SU-DHL-6 (cell line): ENCODE data around the gene CAMK1D.

Experiments
- H2AFZ ChIP-seq: fragments of 200-600 bp; sonication (generic); 2 replicates; pipeline ENCODE4 v1.6.1; 2014; ENCODE audit warnings: low read depth, mild to moderate bottlenecking, moderate library complexity, mixed read lengths, antibody characterized with exemption, low read length; ENCODE audit not compliant: severe bottlenecking
- H3F3A ChIP-seq: fragments of 200-600 bp; shearing (Covaris generic); 2 replicates; pipeline ENCODE4 v1.6.0; 2016; ENCODE audit warnings: antibody characterized with exemption, mild to moderate bottlenecking; ENCODE audit not compliant: insufficient read depth
- H3K27ac ChIP-seq: fragments of 200-600 bp; sonication (generic); 2 replicates; pipeline ENCODE4 v1.5.1; 2016; ENCODE audit warnings: low read depth, mild to moderate bottlenecking, low read length, moderate library complexity, mixed read lengths
- H3K27me3 ChIP-seq: fragments of 200-600 bp; sonication (generic), shearing (Covaris generic); 2 replicates; pipeline ENCODE4 v1.6.0; 2014; ENCODE audit warnings: mild to moderate bottlenecking, low read length
- H3K36me3 ChIP-seq: fragments of 200-600 bp; sonication (generic); 2 replicates; pipeline ENCODE4 v1.6.1; 2014; ENCODE audit warnings: mild to moderate bottlenecking, low read length, mixed read lengths
- H3K4me2 ChIP-seq: fragments of 300-600, 200-600 bp; shearing (Covaris generic), sonication (generic); 2 replicates; pipeline ENCODE4 v1.6.0; 2014; ENCODE audit warnings: low read length, low read depth, mild to moderate bottlenecking; ENCODE audit not compliant: poor library complexity, severe bottlenecking
- H3K4me3 ChIP-seq: fragments of 200-600 bp; sonication (generic); 2 replicates; pipeline ENCODE4 v1.5.1; 2014; ENCODE audit warnings: antibody characterized with exemption, low read length, mild to moderate bottlenecking, mixed read lengths; ENCODE audit not compliant: insufficient read depth, poor library complexity, severe bottlenecking
- H3K79me2 ChIP-seq: fragments of 200-600 bp; sonication (generic); 2 replicates; pipeline ENCODE4 v1.6.1; 2014; ENCODE audit warnings: mild to moderate bottlenecking, low read length, moderate library complexity; ENCODE audit not compliant: insufficient read depth
- H3K9ac ChIP-seq: fragments of 200-600 bp; sonication (generic); 2 replicates; pipeline ENCODE4 v1.7.0; 2014; ENCODE audit warnings: mild to moderate bottlenecking, low read length
- H3K9me2 ChIP-seq: fragments of 200-600 bp; sonication (generic); replicated peaks from 2 replicates; pipeline ENCODE4 v1.6.1; 2014; ENCODE audit warnings: low read length; ENCODE audit not compliant: insufficient read depth
- H3K9me3 ChIP-seq: fragments of 200-600 bp; sonication (generic); 2 replicates; pipeline ENCODE4 v1.6.1; 2014; ENCODE audit warnings: low read length, mixed read lengths; ENCODE audit not compliant: insufficient read depth
- H4K20me1 ChIP-seq: fragments of 200-600 bp; sonication (generic); 2 replicates; pipeline ENCODE4 v1.6.1; 2014; ENCODE audit warnings: low read depth, mild to moderate bottlenecking, antibody characterized with exemption, low read length, moderate library complexity, mixed read lengths
- CTCF ChIP-seq: fragments of 200-600 bp; sonication (generic); IDR thresholded peaks from one replicate; pipeline ENCODE4 v1.5.1; 2017; ENCODE audit warnings: antibody characterized with exemption, mild to moderate bottlenecking, low read length, moderate library complexity; ENCODE audit not compliant: insufficient read depth, poor library complexity, severe bottlenecking
- EZH2phosphoT487 ChIP-seq: fragments of 200-600 bp; sonication (generic), shearing (Covaris generic); conservative IDR thresholded peaks from 2 replicates; pipeline ENCODE4 v1.6.1; 2018; ENCODE audit warnings: mild to moderate bottlenecking, antibody characterized with exemption, low read length, moderate library complexity, mixed read lengths

The CAMK1D gene

GRCh38 chr10:12783293-12783692 lies 433.9 kb downstream of the CAMK1D start:
- H3K27me3 ChIP-seq = no peaks in the 10 kb centered on the region
- H3K4me3 ChIP-seq = no peak overlapping the region
- H4K20me1 ChIP-seq = no peaks in the 10 kb centered on the region
- H3K79me2 ChIP-seq = no peaks in the 10 kb centered on the region
- no peaks in the 10 kb centered on the region for H3K9me3 ChIP-seq
- H3K36me3 ChIP-seq = no peaks in the 10 kb centered on the region
- no peak overlapping the region for H3K4me2 ChIP-seq
- TF ChIP-seq CTCF (no peak), EZH2phosphoT487 (no peak)
- H3K27ac ChIP-seq = no peak overlapping the region
- H3F3A ChIP-seq = no peaks in the 10 kb centered on the region
- no peak overlapping the region for H3K9ac ChIP-seq
- H2AFZ ChIP-seq = no peak overlapping the region
- H3K9me2 ChIP-seq = no peaks in the 10 kb centered on the region

- H3K36me3 ChIP-seq = no peaks in the 10 kb centered on the region
- H3K27me3 ChIP-seq = no peaks in the 10 kb centered on the region
- no peak overlapping the region for H2AFZ ChIP-seq
- no peaks in the 10 kb centered on the region for H3F3A ChIP-seq
- H3K4me3 ChIP-seq = no peak overlapping the region
- no peak overlapping the region for H3K27ac ChIP-seq
- TF ChIP-seq EZH2phosphoT487 (no peak), CTCF (no peak)
- H3K4me2 ChIP-seq = no peak overlapping the region
- no peaks in the 10 kb centered on the region for H4K20me1 ChIP-seq
- no peaks in the 10 kb centered on the region for H3K9me3 ChIP-seq
- H3K79me2 ChIP-seq = no peaks in the 10 kb centered on the region
- H3K9me2 ChIP-seq = no peaks in the 10 kb centered on the region
- H3K9ac ChIP-seq = no peak overlapping the region
Measured at GRCh38 chr10:12784646-12785045, 435.3 kb downstream of the CAMK1D start.

- Histone ChIP-seq H3K9ac (no peak overlapping the region), H3K27me3 (no peaks in the 10 kb centered on the region), H2AFZ (no peak overlapping the region), H3K9me3 (no peaks in the 10 kb centered on the region), H3F3A (no peaks in the 10 kb centered on the region), H3K79me2 (no peaks in the 10 kb centered on the region), H3K9me2 (no peaks in the 10 kb centered on the region), H3K4me2 (no peak overlapping the region), H3K4me3 (no peak overlapping the region), H3K27ac (no peak overlapping the region), H4K20me1 (no peaks in the 10 kb centered on the region), H3K36me3 (no peaks in the 10 kb centered on the region)
- TF ChIP-seq CTCF = no peak
- TF ChIP-seq EZH2phosphoT487 = no peak
Measured at GRCh38 chr10:12785415-12785831, 436.1 kb downstream of the CAMK1D start.
